ENCODE measurements around the gene MYL3.
A peak's percentile ranks its signal among the peaks of the same experiment; 100 is the strongest.

MYL3 gene

DNA sequence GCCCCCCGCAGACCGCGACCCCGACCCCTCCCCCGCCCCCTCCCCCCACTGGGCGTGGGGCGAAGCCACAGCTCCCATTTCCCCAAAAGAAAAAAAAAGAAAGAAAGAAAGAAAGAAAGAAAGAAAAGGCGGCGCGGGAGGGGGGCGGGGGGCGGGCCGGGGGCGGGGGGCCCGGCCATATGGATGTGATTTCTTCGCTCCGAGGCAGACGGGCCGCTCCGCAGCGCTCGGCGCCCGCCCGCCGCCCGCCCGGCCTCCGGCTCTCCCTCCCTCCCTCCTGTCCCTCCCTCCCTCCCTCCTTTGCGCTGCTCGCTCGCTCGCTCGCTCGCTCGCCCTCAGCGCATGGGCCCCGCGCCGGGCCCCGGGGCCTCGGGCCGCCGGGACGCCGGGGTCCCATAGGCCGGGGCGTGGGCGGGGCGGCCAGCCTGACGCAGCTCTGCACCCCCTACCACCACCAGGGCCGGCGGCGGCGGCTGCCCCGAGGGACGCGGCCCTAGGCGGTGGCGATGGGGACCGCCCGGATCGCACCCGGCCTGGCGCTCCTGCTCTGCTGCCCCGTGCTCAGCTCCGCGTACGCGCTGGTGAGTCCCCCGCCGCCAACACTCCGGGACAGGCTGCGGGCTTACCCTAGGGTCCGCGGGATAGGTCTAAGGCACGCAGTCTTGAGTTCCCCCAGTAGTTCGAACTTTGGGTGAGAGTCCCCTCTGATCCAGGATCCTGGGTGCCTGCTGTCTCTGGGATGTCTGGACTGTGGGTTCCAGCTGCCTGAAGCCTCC, 20.0 kb upstream of the MYL3 start:
- DNase-seq (ENCODE audit: low read depth in 2 of 3, low spot score in 1 of 3): no peak

DNA sequence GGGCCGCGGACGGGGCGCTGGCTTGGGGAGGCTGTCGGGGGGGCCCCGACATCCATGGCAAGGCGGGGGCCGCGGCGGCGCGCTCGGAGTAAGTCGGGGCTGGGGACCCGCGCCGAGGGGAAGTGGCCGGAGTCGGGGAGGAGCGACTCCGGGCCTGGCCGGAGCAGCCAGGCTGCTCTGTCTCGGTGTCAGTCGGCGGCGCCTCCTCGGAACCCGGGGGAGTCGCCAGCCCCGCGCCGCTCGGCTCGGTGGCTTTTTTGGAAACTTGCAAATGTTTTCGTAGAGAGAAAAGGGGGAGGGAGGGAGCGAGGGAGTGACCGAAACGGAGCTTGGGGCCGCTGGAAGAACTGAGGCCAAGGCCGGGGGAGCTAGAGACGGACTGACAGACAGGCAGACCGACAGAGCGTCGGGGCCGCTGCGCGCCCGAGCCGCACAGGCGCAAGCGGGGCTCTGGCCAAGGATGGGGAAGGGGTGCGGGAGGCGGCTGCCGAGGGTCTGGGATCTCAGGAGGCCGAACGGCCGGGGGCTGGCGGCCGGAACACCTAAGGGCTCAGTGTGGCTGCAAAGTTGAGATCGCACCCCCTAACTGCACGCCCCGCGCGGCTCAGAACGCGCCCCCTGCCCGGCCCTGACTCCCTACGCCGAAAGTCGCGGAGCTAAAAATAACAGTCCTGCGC, 19.3 kb upstream of the MYL3 start:
- no peak for DNase-seq (ENCODE audit: low read depth in 2 of 3, low spot score in 1 of 3)

DNA sequence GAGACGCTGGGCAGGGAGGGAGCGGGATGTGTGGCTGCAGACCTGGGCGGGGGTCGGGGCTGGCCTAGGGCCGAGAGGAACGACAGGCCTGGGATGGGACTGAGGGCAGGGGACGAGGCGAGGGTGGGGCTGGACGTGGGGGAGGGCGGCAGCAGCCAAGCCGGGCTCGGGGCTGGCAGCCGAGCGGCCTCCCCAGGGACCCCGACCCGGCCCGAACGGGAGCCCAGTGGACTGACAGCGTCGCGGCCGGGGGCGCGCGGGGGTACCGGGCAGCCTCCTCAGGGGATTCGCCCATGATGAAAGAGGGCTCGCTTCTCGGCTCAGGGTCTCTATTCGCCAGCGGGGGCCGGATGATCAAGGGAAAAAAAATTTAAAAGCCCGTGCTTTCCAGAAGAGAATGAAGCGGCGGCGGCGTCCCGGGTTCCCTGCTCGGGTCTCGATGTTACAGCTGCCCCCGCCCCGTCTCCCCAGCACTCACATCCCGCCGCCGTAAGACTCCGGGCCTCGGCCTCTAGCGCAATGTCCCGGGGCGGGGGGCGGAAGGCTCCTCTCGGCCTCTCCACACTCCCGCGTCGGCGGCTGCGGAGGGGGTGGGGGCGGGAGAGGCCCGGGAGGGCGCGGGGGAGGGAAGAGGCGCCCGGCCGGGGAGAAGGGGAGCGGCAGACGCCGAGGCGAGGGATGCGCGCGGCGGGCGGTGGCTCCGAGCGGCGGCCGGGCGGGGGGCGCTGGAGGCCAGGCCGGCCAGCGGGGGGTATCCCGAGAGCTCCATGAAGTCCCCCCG, 18.5 kb upstream of the MYL3 start:
- DNase-seq (ENCODE audit: low read depth in 2 of 3, low spot score in 1 of 3): no peak

DNA sequence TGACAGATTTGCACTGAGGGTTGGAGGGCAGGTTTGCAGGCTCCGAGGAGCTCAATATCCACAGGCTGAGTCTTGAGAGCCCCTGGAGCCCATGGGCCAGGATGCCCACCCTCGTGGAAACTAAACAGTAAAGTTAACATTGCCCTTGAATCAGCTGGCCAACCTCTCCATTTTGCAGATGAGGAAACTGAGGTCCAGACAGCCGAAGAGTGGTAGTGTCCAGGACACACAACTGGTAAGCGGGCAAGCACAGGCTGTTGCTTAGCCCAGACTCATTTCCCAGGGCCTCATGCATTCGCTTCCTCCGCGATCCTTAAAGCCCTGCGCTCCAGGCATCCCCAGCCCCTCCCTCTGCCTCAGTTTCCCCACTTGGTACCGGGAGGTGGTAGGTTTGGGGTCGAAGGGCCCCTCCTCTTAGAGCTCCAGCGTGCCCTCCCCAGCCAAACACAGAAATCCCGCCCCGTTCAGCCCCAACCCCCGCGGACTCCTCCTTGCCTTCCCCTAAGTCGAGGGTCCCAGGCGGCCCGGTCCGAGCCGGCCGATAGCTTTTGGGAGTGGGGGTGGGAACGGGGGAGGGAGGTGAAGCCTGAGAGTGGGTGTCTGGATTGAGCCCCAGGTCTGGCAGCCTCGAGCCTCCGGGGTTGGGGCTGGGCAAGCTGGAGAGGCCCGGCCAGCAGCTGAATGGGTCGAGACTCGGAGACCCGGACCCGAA, 17.8 kb upstream of the MYL3 start:
- no peak for DNase-seq (ENCODE audit: low read depth in 2 of 3, low spot score in 1 of 3)

DNA sequence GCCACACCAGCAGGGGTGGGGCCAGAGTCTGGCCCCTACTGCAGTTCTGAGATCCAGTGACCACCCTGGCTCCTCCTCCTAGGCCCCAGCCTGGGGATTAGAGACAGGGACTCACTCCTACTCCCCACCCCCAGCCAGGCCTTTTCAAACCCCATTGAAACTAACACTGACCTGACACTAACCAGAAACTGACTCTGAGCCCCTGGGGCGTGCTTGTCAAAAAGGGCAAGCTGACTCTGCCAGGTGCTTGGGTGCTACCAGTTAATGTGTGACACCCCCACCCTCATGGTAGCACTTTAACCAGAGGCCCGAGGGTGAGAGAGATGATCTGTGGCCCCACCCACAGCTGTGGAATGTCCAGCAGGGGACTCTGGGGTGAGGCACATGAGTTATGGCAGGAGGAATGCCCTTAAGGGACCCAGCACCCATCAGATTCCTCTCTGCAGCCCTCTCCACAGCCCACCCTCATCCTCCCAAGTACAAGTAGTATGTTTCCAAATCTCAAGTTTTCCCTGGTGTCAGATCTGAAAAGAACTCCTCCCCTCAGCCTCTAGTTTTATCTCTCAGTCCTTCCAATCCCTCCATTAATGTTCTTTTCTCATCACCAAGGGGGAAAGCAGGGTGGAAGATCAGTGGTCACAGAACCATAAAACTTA, 15.7 kb upstream of the MYL3 start:
- DNase-seq (ENCODE audit: low read depth in 2 of 3, low spot score in 1 of 3): no peak

DNA sequence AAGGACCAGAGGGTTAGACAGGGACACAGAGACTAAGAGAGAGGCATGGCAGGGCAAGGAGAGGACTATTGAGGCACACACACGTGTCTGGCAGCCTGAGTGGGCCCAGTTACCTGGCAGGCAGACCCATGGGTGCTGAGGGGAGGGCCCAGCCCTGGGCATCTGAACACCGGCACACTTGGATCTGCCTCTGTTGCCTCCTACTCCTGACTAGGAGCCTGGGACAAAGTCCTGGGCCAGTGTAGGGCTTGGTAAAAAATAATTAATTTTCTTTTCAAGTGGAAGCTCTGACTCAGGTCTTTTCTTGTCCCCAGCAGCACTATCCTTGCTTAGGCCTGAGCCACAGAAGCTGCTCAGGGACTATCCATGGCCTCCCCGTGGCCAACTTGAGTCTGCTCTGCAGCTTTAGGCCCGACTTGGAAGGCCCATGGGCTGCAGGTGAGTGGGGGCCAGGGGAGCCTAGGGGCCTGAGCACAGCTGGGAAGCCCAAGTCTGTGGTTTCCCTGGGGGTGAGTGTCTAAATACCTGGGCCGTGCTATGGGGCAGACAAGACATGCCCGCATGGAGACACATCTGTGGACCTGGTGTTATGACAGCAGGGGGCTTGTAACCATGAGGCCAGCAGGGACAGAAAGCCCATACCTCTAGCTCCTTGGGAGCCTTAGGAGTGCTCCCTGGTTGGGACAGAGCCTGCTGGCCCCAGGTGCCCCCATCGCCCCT, 14.3 kb upstream of the MYL3 start, which contains the start of gene PTH1R:
Gene PTH1R, plus strand, starts transcription at position 316 of the 720 bp plus-strand sequence. CDS start 5,839 bp downstream, outside the sequence.
- DNase-seq (ENCODE audit: low read depth in 2 of 3, low spot score in 1 of 3): no peak

DNA sequence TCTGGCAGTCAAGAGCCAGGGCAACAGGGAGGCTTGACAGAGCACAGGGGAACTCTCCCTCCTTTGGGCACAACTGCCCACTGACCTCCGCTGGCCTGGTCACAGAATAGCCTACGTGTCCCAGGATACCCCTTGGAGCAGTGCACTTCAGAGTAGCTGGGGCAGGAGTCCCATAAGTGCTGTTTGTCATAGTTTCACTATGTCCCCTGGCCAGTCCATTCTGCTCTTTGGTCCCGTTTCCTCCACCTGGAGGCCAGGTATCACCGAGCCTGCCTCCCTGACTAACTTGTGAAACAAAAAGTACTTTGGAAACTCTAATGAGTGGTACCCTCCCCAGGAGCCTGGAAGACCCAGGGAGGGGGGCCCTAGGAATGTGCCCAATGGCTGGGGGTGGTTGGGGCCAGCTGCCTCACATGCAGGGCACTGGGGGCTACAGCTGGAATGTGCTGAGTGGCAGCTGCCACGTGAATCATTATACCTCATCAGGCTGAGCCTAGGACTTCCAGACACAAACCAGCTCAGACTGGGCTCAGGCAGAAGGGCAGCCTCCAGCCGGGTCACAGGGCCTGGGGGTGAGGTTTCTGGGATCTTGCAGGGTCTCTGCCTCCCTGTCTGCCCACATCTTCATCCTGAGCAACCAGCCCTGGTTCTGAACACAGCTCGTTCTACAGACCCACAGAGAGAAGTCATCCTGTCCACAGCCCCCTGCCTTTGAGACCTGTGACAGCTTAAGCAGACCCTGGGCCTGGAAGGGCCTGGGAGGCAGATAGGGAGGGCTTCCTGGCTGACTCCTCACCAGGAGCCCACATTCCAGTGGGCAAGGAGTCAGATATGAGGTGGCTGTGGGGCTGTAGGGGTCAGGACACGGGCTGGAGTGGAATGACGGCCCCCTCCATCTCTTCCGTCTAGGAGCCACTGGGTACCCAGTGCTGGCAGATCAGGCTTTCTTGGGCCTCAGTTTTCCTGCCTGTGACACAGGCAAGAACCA, 13.4 kb upstream of the MYL3 start:
- no peak for DNase-seq (ENCODE audit: low read depth in 2 of 3, low spot score in 1 of 3)

DNA sequence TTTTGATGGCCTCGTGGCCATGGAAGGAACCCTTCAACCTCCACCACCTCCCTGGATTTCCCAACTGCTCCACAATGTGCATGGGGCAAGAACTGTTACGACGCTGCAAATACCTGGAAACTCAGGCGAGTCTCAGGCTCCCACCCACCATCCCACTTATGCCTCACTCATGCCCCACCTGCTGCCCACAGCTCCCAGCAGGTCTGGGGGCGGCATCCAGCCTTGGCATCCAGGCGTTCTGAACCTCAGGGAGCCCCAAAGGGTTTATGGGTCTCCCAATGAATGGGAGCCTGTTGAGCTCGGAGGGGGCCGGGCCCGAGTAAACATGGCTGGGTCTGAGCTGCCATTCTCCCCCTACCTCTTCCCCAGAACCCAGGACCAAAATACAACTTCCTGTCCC, 12.3 kb upstream of the MYL3 start:
- no peak for DNase-seq (ENCODE audit: low read depth in 2 of 3, low spot score in 1 of 3)

DNA sequence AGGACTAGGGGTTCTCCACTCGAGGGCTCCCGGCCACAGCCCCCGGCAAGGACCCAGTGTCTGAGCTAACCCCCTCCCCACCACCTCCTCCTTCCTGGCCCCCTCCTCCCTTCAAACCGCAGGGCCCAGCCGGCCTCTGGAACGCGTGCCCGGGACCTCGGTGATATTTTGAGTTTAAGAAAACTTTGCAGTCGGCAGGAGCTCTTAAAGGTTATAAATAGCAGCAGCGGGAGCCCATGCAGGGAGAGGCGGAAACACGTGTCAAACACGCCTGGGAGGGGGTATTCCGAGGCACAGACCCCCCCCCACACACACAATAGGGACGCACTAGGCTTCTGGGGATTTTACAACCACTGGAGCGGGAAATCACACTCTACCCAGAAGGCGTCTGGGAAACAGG, 11.2 kb upstream of the MYL3 start:
- DNase-seq (ENCODE audit: low read depth in 2 of 3, low spot score in 1 of 3): no peak

DNA sequence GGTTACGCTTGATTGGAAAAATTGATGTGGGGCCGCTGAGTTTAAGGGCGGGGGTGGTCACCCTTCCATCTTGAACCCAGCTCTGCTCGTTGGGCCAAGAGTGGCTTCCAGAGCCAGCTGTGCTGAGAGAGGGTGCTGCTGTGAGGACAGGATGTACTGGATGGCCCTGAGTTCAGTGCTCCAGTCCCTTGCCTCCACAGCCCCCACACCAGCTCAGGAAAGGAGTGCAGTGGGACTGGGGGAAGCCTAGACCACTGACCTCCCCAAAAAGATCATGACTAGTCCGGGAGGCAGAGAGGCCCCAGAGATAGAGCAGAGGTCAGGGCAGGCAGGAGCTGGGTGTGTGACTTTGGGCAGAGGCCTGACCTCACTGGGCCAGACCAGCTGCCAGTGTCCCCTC, 10.3 kb upstream of the MYL3 start:
- DNase-seq (ENCODE audit: low read depth in 2 of 3, low spot score in 1 of 3): no peak

DNA sequence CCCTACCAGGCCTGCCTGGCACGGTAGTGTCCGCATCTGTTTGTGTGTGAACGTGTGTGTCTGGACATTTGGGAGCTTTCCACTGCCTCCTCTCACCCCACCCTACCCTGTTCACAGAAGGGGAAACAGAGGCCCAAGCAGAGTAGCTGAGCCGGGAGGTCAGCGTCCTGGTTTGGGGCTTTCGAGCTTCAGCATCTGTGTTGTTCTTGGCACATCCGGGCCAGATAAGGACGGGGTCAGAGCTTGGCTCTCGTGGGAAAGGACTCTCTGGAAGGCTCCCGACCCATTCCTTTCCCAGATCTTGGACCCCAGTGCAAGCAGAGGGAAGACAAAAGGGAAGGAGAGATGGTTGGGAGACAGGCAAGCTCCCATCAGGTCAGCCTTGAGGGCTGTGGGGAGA, 8.0 kb upstream of the MYL3 start:
- DNase-seq (ENCODE audit: low read depth in 2 of 3, low spot score in 1 of 3): no peak

DNA sequence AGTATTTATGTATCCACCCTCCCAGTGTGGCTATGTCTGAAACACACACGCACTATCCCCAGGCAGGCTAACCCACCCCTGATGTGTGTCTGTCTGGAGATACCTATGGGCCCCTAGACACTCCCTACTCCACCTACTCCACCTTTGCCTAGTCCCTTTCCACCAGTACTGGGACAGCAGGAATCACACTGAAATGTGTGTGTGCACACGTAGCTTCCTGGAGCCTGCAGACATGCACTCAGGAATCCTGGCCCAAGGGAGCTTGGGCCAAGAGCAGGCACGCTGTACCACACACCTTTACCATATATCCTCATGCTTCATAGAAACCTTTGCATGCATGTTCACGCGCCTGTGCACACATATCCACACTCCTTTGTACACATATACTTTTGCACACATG, 7.4 kb upstream of the MYL3 start:
- DNase-seq (ENCODE audit: low read depth in 2 of 3, low spot score in 1 of 3): no peak

DNA sequence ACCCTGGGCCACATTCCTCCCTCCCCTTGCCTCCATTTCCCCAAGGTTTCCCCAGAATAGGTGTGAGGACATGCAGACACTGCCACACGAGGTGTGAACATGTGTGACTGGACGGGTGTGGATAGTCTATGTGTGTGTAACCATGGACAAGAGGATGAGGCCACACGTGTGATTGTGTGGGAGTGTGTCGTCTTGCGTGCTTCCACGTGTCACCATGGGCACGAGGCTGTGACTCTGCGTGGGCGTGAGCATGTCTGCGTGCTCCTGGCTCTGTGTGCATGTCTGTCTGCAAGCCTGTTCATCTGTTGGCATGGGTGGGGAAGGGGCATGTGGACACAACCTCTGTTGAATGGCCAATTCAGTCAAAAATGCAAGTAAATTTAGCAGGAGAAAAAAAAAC, 6.2 kb upstream of the MYL3 start:
- no peak for DNase-seq (ENCODE audit: low read depth in 2 of 3, low spot score in 1 of 3)

DNA sequence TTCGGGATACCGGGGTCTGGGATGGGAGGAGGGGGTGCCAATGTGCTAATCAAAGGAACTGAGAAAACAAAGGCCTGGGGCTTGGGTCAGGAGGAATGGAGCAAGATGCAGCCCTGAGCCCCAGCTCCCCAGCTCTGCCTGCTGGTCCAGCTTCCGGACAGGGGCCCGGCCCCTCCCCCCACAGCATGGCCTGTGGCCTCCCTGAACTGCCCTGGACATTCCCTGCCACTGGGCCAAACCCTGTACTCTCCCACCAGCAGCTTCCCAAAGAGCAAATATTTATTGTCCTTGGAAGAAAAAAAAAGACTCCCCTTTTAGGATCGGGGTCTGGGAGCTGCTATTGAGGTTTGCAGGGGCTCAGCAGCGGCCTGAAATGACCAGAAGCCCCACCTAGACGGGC, 5.7 kb upstream of the MYL3 start:
- DNase-seq (ENCODE audit: low read depth in 2 of 3, low spot score in 1 of 3): no peak

DNA sequence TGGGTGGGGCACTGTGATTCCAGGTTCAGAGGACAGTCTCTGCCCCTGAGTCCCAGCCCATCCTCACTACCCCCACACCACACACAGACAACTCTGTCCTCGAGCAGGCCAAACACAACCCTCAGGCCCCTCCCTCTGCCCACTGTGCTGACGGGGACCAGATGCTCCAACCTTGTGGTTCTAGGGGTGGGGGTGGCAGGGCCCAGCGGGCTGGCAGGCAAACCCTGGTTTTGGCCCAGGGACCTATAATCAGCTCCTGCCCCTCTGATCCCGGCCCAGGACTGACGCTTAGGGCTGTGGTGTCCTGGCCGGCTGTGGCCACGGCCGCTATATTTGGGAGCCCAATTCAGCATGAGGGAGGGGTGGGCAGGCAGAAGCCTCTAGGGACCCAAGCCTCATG, 5.0 kb upstream of the MYL3 start:
- DNase-seq (ENCODE audit: low read depth in 2 of 3, low spot score in 1 of 3): no peak

DNA sequence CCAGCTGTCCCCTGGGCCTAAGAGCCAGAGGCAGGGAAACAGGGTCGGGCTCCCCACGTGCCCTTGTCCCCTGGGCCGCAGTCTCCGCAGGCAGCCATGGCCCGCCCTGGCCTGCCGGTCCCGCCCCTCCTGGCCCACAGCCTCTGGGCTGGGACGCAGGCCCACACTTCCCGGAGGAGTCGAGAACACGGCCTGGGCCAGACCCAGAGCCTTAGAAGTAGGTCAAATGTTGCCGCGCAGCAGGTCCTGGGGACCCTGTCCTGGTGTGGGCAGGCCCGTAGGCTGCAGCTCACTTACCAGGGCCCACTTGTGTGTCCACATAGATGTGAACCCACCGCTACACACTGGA, 4.3 kb upstream of the MYL3 start:
- DNase-seq (ENCODE audit: low read depth in 2 of 3, low spot score in 1 of 3): no peak

DNA sequence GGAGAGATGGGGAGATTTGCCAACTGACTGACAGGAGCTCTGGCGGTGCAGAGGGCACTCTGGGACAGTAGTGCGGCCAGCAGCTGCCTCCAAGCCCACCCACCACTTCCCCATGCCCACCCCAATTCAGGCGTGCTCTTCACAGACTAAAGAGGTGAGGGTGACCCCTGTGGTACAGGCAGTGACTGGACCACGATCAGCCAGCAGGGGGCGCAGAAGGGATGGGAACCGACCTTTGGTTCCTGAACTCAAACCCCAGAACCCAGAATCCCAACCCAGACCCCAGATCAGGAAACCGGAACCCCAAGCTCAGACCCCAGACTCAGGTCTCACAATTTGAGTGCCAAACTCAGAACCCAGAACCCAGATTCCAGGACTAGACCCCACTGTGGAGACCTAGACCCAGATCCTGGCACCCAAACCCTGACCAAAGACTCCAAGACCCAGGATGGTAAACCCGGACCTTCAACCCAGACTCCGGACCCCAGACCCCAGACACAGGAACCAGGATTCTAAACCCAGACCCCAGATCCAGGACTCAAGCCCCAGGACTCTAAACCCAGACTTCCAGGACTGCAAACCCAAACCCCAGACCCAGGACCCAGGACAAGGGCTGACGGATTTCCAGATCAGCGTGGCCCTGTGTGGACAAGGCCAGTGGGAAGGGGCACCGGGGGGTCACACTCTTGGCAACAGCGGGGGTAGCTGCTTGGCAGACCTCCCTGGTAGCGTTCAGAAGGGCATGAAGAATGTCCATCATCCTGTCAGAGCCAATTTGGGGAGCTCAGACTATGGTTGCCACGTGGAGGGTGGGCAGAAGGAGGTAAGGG, 3.7 kb upstream of the MYL3 start:
- DNase-seq (ENCODE audit: low read depth in 2 of 3, low spot score in 1 of 3): peak; percentile 54 to 87 (median 77)

DNA sequence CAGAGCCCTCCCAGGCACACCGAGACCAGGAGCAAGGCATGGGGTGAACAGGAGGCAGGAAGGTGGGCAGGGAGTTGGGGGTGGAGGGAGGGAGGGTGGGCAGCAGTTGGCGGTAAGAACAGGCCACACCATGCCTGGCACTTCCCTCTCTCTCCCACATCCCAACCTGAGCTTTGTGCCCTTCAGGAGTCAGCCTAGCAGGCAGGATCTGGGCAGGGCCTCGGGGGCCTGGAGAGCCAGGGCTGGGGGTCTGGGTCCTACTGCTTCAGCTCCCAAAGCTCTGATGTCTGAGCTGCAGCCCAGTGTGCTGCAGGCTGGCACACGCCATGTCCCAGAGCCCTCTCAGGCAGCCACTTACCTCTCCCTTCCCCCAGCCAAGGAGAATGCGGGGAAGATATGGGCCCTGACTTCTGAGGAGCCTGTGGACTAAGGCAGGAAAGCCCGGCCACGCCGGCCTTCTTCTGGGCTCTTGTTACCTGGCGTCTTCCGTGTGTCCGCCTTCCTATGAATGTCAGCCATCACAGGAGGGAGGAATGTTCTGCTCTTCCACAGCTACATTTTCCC, 2.9 kb upstream of the MYL3 start:
- DNase-seq (ENCODE audit: low read depth in 2 of 3, low spot score in 1 of 3): no peak
